Mucosa of descending colon (tissue), 3 donors: ENCODE measurements around the gene NCKIPSD. TPM values are rescaled to one million over a fixed set of nuclear protein-coding genes. Genes with fewer than 3 reads are reported as not detected.

Experiments used
- ATAC-seq: fragments of 200-7000 bp; cut with Tn5 transposase; one replicate; pipeline ENCODE4 v1.9.1; 2020; ENCODE audit warnings: mild to moderate bottlenecking, moderate library complexity
- DNase-seq, 3 donors: peaks; one replicate each; pipeline ENCODE4 v3.0.0-alpha.2; 2020
- H3K36me3 ChIP-seq: fragments of 200-600 bp; one replicate; pipeline ENCODE4 v1.8.0; 2021; ENCODE audit warnings: low read depth, mild to moderate bottlenecking
- H3K4me1 ChIP-seq: fragments of 200-600 bp; one replicate; pipeline ENCODE4 v1.8.0; 2021; ENCODE audit warnings: low read depth, mild to moderate bottlenecking
- H3K4me3 ChIP-seq: fragments of 200-600 bp; one replicate; pipeline ENCODE4 v1.8.0; 2021; ENCODE audit warnings: mild to moderate bottlenecking
- H3K9me3 ChIP-seq: fragments of 200-600 bp; one replicate; pipeline ENCODE4 v1.8.0; 2021; ENCODE audit warnings: mild to moderate bottlenecking
- CTCF ChIP-seq: fragments of 200-600 bp; IDR thresholded peaks from one replicate; pipeline ENCODE4 v1.8.0; 2022; ENCODE audit warnings: antibody characterized with exemption, mild to moderate bottlenecking
- intact Hi-C, 2 donors: fragments of 100-400 bp; cut with DNase I in 1 of 2; cut with micrococcal nuclease in 1 of 2; formaldehyde crosslinking; loops; one replicate each; pipeline versions ENCODE4 v1.11.0 to v1.11.1; 2022; cut with DNase I, micrococcal nuclease
- total RNA-seq, 3 donors: library from RNA; stranded (reverse); fragmentation: NEBNext Ultra II Directional in 2 of 3; extraction: Animal tissue kit (Norgen Biotek cat#: 25700) in 2 of 3; gene quantifications; one replicate each; pipeline versions ENCODE4 v1.2.1 to v1.2.4, GENCODE V29; 2021 to 2023
- donor health status: DM: no; HTN: no; CAD: no; lungs with moderate emphysema.
- donor health status: DM: no; HTN: no; CAD: no.
- donor health status: DM: no; HTN: yes; CAD: no.

NCKIPSD gene
- total RNA-seq, 3 donors from 2014 or later = 21.7 to 27.3 (median 23.7) TPM

GRCh38 chr3:48693826-48694225, 8.1 kb upstream of the NCKIPSD start:
- Histone ChIP-seq H3K4me1 (peaks cover 5% of the 10 kb centered on the region), H3K4me3 (no peak overlapping the region), H3K36me3 (peaks cover 25% of the 10 kb centered on the region), H3K9me3 (no peaks in the 10 kb centered on the region)
- intact Hi-C loops = no loop called here
- DNase-seq (no peak), ATAC-seq (no peak)
- no peak for TF ChIP-seq CTCF

GRCh38 chr3:48692551-48692950, 6.8 kb upstream of the NCKIPSD start:
- Histone ChIP-seq H3K36me3 (peaks cover 26% of the 10 kb centered on the region), H3K4me3 (no peak overlapping the region), H3K4me1 (peaks cover 5% of the 10 kb centered on the region), H3K9me3 (no peaks in the 10 kb centered on the region)
- no peak for ATAC-seq
- intact Hi-C loops = no loop called here
- no peak for DNase-seq
- TF ChIP-seq CTCF = no peak

- DNase-seq (no peak), ATAC-seq (no peak)
- peaks cover 26% of the 10 kb centered on the region for H3K36me3 ChIP-seq
- peaks cover 10% of the 10 kb centered on the region for H3K4me1 ChIP-seq
- no peak for TF ChIP-seq CTCF
- no peaks in the 10 kb centered on the region for H3K9me3 ChIP-seq
- no peak overlapping the region for H3K4me3 ChIP-seq
- intact Hi-C loops = no loop called here
Observed at GRCh38 chr3:48690846-48691458, 5.2 kb upstream of the NCKIPSD start.

- peaks cover 10% of the 10 kb centered on the region for H3K4me1 ChIP-seq
- H3K9me3 ChIP-seq = no peaks in the 10 kb centered on the region
- no peak for ATAC-seq
- H3K4me3 ChIP-seq = no peak overlapping the region
- DNase-seq = no peak
- H3K36me3 ChIP-seq = peaks cover 19% of the 10 kb centered on the region
- TF ChIP-seq CTCF = no peak
- intact Hi-C loops = no loop called here
Observed at GRCh38 chr3:48689384-48689783, 3.7 kb upstream of the NCKIPSD start.

- intact Hi-C loops = no loop called here
- Histone ChIP-seq H3K4me1 (peaks cover 16% of the 10 kb centered on the region), H3K9me3 (no peaks in the 10 kb centered on the region), H3K4me3 (no peak overlapping the region), H3K36me3 (peaks cover 12% of the 10 kb centered on the region)
- DNase-seq = no peak
- no peak for ATAC-seq
- TF ChIP-seq CTCF = no peak
Observed at GRCh38 chr3:48688737-48689075, 3.0 kb upstream of the NCKIPSD start.
